HEK293T (cell line): ENCODE measurements around the gene CEP164.

Experiments
- CTCF ChIA-PET: fragments of 350-600 bp; formaldehyde crosslinking; extraction: SDS; loops from one replicate; lab custom pipeline; 2021; ENCODE audit warnings: antibody characterized with exemption, inconsistent platforms; lab: Yijun Ruan, JAX
- POLR2A ChIA-PET: fragments of 350-600 bp; formaldehyde crosslinking; extraction: SDS; loops from one replicate; lab custom pipeline; 2020; ENCODE audit warnings: antibody characterized with exemption, inconsistent platforms; lab: Yijun Ruan, JAX
- DNase-seq: peaks from one replicate; pipeline ENCODE4 v3.0.0; 2012; ENCODE audit warnings: mixed read lengths; ENCODE audit errors: extremely low spot score
- ARNT ChIP-seq: fragments of 450-650 bp; IDR thresholded peaks from 2 replicates; pipeline ENCODE4 v1.6.1; 2017; ENCODE audit warnings: mild to moderate bottlenecking
- BHLHE40 ChIP-seq: fragments of 450-650 bp; IDR thresholded peaks from 2 replicates; pipeline ENCODE4 v1.6.1; 2016; ENCODE audit warnings: mild to moderate bottlenecking, moderate library complexity, borderline replicate concordance
- CTBP1 ChIP-seq: fragments of 450-650 bp; IDR thresholded peaks from 2 replicates; pipeline ENCODE4 v1.6.1; 2016; ENCODE audit warnings: borderline replicate concordance
- ELF4 ChIP-seq: fragments of 450-650 bp; IDR thresholded peaks from 2 replicates; pipeline ENCODE4 v1.6.1; 2017; ENCODE audit warnings: antibody characterized with exemption
- FOXA1 ChIP-seq: fragments of 450-650 bp; IDR thresholded peaks from 2 replicates; pipeline ENCODE4 v1.6.1; 2016; ENCODE audit warnings: mild to moderate bottlenecking
- FOXK2 ChIP-seq: fragments of 450-650 bp; IDR thresholded peaks from 2 replicates; pipeline ENCODE4 v1.6.1; 2016; ENCODE audit warnings: mild to moderate bottlenecking
- FOXM1 ChIP-seq: fragments of 450-650 bp; IDR thresholded peaks from 2 replicates; pipeline ENCODE4 v1.6.1; 2017; ENCODE audit warnings: mild to moderate bottlenecking, borderline replicate concordance
- HDGF ChIP-seq: fragments of 450-650 bp; IDR thresholded peaks from 2 replicates; pipeline ENCODE4 v1.6.1; 2017; ENCODE audit warnings: antibody characterized with exemption, borderline replicate concordance
- L3MBTL2 ChIP-seq: fragments of 450-650 bp; conservative IDR thresholded peaks from 2 replicates; pipeline ENCODE4 v1.6.1; 2016; ENCODE audit warnings: mild to moderate bottlenecking
- LEF1 ChIP-seq: fragments of 450-650 bp; IDR thresholded peaks from 2 replicates; pipeline ENCODE4 v1.6.1; 2017; ENCODE audit warnings: mild to moderate bottlenecking, borderline replicate concordance
- NFRKB ChIP-seq: fragments of 450-650 bp; IDR thresholded peaks from 2 replicates; pipeline ENCODE4 v1.6.1; 2016; ENCODE audit warnings: mild to moderate bottlenecking, moderate library complexity
- SP1 ChIP-seq: fragments of 450-650 bp; IDR thresholded peaks from 2 replicates; pipeline ENCODE4 v1.6.1; 2017
- SUZ12 ChIP-seq: fragments of 450-650 bp; IDR thresholded peaks from 2 replicates; pipeline ENCODE4 v1.6.1; 2016; ENCODE audit warnings: mild to moderate bottlenecking
- TARDBP ChIP-seq: fragments of 450-650 bp; IDR thresholded peaks from 2 replicates; pipeline ENCODE4 v1.6.1; 2016
- ZNF384 ChIP-seq: fragments of 450-650 bp; IDR thresholded peaks from 2 replicates; pipeline ENCODE4 v1.6.1; 2016
- TF ChIP-seq, protein P1 (sequence below): fragments of 450-650 bp; IDR thresholded peaks from 2 replicates; pipeline ENCODE4 v1.6.1; 2016

CEP164 gene

DNA sequence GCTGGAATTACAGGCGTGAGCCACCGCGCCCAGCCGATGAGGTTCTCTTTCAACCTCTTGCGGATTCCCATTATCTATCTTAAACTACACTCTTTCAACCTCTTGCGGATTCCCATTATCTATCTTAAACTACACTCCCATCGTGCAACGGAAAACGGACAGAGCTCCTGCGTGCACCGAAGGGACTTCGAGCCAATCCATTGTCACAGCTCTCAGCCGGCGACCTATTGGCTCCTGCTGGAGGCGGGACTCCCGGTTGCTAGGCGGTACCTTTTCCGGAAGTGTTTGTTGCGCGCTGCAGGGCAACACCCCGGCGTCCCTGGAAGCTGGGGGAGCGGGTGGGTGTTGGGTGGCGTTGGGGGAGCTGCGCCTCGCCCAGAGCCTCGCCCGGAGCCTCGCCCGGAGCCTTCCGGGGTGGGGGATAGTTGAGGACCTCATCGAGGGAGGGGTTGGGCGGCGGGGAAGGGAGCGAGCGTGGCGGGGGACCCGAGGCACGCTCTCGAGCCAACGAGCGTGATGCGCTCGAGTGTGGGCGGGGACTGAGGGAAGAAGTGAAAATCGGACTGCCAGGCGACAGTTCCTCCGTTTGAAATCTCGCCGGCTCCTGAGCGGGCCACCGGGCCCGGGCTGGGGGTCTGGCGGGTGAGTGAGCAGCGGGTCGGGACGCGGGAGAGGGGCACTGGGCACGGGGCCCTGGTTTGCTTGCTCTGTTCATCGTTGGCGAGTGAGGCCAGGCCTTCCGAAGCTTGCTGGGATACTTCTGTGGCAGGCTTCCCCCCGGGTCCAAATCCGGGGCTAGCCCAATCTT is at the start of gene CEP164:
CEP164 (plus strand) TSS at position 288 of the 808 bp plus-strand sequence. CDS start 10,733 bp downstream, outside the sequence.
- DNase-seq: peak; percentile 97
- ChIA-PET POLR2A (interaction anchor here (1.0 to 1.9 kb wide), 5 partner anchors 9 to 95 kb away, joined by 4 to 16 read pairs (median 6); partner anchors contain the start of genes BACE1, PCSK7 and RNF214), CTCF (interaction anchor here (0.5 to 1.3 kb wide), 4 partner anchors 9 to 102 kb away, joined by 3 to 7 read pairs (median 3); no protein-coding TSS in a partner anchor)
- TF ChIP-seq ELF4 (peak; percentile 85), CTBP1 (no peak), HDGF (no peak), L3MBTL2 (peak; percentile 87)
- TF ChIP-seq, protein P1, sequence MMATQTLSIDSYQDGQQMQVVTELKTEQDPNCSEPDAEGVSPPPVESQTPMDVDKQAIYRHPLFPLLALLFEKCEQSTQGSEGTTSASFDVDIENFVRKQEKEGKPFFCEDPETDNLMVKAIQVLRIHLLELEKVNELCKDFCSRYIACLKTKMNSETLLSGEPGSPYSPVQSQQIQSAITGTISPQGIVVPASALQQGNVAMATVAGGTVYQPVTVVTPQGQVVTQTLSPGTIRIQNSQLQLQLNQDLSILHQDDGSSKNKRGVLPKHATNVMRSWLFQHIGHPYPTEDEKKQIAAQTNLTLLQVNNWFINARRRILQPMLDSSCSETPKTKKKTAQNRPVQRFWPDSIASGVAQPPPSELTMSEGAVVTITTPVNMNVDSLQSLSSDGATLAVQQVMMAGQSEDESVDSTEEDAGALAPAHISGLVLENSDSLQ: peak; percentile 93

DNA sequence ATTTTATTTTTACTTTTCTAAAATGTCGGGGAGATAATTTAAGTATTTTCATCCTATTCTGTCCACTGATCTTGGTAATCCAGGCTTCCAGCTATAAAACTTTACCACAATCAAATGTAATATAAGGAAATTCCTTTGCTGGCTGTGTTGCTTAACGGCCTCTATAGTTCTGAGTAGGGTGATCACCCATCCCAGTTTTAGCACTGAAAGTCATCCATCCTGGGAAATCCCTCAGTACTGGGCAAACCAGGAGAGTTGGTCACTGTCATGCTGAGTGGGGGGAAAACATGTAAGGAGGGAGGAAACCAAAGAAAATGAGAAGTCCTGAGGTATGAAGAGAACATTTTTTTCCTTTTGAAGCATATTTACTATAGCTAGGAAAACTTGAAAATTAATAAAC is 49.3 kb upstream of the CEP164 start:
- TF ChIP-seq, protein P1: no peak
- TF ChIP-seq ZNF384: no peak
- TF ChIP-seq HDGF: no peak
- TF ChIP-seq BHLHE40: no peak
- TF ChIP-seq NFRKB: no peak
- no peak for TF ChIP-seq FOXA1
- TF ChIP-seq FOXM1: no peak
- TF ChIP-seq SP1: no peak
- CTCF ChIA-PET: interaction anchor here (0.6 kb wide), 1 partner anchor 536 kb away, joined by 4 read pairs; no protein-coding TSS in a partner anchor

DNA sequence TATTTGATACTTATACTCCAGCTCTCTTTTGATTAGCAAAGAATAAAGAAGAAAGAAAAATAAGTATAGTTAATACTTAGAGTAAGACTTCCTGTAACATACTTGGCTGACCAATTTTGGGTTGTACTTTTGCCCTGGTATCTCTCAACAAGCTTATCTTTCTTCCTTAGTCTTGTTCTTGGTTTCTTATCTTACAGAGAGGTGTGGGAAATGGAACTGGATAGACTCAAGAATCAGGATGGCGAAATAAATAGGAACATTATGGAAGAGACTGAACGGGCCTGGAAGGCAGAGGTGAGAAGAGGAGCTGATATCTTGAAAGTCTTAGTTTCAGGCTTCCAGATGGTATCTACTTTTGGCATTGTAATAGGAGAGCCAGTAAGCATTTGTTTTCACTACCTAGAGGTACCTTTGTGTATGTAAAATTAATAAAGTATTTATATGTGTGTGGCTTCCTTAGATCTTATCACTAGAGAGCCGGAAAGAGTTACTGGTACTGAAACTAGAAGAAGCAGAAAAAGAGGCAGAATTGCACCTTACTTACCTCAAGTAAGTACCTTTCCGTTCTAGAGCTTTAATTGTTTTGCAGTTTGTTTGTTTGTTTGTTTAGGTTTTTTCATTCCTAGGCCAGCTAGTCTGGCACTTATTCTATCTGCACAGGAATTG is 47.8 kb upstream of the CEP164 start:
- CTCF ChIA-PET: interaction anchor here (0.5 kb wide), 1 partner anchor 781 kb away, joined by 3 read pairs; no protein-coding TSS in a partner anchor
- POLR2A ChIA-PET: no interaction called here

More for the DNA sequence above, 49.3 kb upstream of the CEP164 start:
- POLR2A ChIA-PET: no interaction called here
- DNase-seq: no peak

DNA sequence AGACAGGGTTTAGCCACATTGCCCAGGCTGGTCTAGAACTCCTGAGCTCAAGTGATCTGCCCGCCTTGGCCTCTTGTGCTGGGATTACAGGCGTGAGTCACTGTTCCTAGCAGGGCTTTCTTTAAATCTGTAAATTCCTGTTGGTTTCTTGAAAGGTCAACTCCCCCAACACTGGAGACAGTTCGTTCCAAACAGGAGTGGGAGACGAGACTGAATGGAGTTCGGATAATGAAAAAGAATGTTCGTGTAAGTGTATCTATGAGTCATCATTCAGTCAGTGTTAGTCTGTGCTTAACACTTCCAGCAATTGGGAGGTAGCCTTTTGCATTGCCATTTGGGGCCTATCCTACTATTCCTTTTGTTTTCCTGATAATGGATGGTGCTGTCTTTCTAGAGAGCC is 46.5 kb upstream of the CEP164 start:
- DNase-seq: no peak
- CTCF ChIA-PET: no interaction called here

More for the DNA sequence above, 47.8 kb upstream of the CEP164 start:
- TF ChIP-seq BHLHE40 (no peak), L3MBTL2 (no peak), FOXM1 (no peak), ZNF384 (no peak), LEF1 (no peak), NFRKB (no peak), SP1 (no peak)
- DNase-seq: no peak

DNA sequence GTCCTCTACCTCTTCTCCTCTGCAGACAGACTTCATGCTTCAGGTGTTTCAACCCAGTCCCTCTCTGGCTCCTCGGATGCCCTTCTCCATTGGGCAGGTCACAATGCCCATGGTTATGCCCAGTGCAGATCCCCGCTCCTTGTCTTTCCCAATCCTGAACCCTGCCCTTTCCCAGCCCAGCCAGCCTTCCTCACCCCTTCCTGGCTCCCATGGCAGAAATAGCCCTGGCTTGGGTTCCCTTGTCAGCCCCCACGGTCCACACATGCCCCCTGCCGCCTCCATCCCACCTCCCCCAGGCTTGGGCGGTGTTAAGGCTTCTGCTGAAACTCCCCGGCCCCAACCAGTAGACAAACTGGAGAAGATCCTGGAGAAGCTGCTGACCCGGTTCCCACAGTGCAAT is 45.8 kb upstream of the CEP164 start:
- no peak for DNase-seq
- ChIA-PET POLR2A (no interaction called here), CTCF (no interaction called here)
- TF ChIP-seq L3MBTL2 (no peak), FOXM1 (no peak)
- TF ChIP-seq, protein P1: no peak

More for the DNA sequence above, 46.5 kb upstream of the CEP164 start:
- POLR2A ChIA-PET: no interaction called here
- TF ChIP-seq HDGF: no peak
- no peak for TF ChIP-seq SP1
- no peak for TF ChIP-seq ZNF384
- no peak for TF ChIP-seq TARDBP
- TF ChIP-seq FOXM1: no peak
- TF ChIP-seq ARNT: no peak
- no peak for TF ChIP-seq NFRKB
- TF ChIP-seq FOXA1: no peak
- TF ChIP-seq, protein P1: no peak
- no peak for TF ChIP-seq ELF4
- no peak for TF ChIP-seq L3MBTL2
- TF ChIP-seq FOXK2: no peak
- no peak for TF ChIP-seq CTBP1
- no peak for TF ChIP-seq BHLHE40
- TF ChIP-seq SUZ12: no peak
- TF ChIP-seq LEF1: no peak
